Uterus (tissue), 2 donors: Measurements from ENCODE around the gene P4HA2.

Experiments used
- POLR2A ChIP-seq, 2 donors: fragments of 450-650 bp; IDR thresholded peaks; one replicate each; pipeline ENCODE4 v1.6.1; 2016; ENCODE audit warnings: antibody characterized with exemption in 2 of 2, mild to moderate bottlenecking in 1 of 2, moderate library complexity in 1 of 2
- TF ChIP-seq, protein P1 (sequence below), 4 experiments: fragments of 200-600 bp in 2 of 4; fragments of 450-650 bp in 2 of 4; sonication (generic) in 2 of 4; IDR thresholded peaks; one replicate each; pipeline ENCODE4 v1.5.1; 2016 to 2019; ENCODE audit warnings: antibody characterized with exemption in 4 of 4, mild to moderate bottlenecking in 2 of 4, moderate library complexity in 1 of 4

GRCh38 chr5:132265336-132266030 is 37.8 kb upstream of the P4HA2 start:
- TF ChIP-seq, protein P1, sequence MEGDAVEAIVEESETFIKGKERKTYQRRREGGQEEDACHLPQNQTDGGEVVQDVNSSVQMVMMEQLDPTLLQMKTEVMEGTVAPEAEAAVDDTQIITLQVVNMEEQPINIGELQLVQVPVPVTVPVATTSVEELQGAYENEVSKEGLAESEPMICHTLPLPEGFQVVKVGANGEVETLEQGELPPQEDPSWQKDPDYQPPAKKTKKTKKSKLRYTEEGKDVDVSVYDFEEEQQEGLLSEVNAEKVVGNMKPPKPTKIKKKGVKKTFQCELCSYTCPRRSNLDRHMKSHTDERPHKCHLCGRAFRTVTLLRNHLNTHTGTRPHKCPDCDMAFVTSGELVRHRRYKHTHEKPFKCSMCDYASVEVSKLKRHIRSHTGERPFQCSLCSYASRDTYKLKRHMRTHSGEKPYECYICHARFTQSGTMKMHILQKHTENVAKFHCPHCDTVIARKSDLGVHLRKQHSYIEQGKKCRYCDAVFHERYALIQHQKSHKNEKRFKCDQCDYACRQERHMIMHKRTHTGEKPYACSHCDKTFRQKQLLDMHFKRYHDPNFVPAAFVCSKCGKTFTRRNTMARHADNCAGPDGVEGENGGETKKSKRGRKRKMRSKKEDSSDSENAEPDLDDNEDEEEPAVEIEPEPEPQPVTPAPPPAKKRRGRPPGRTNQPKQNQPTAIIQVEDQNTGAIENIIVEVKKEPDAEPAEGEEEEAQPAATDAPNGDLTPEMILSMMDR (IDR thresholded peaks at IDR 0.05) = no peak
- TF ChIP-seq POLR2A (IDR thresholded peaks at IDR 0.05) = peak; percentile 43 to 59
